Stimulated activated CD4-positive, alpha-beta T cell treated with anti-CD3 and anti-CD28 coated beads, Interleukin-1b, Interleukin-23, amount 100 ng/mL, for 1 hour (primary cell): ENCODE measurements around the gene WSB2.
A peak's percentile ranks its signal among the peaks of the same experiment; 100 is the strongest.

ENCODE experiments used
- DNase-seq, 2 donors: peaks; one replicate each; pipeline ENCODE4 v3.0.0-alpha.2; 2020; ENCODE audit warnings: low read depth in 2 of 2

Gene WSB2

GRCh38 chr12:118061873-118062843, 1.2 kb upstream of the WSB2 start:
- DNase-seq, result no peak

GRCh38 chr12:118060301-118061010, 523 bp downstream of the WSB2 start:
- DNase-seq, result no peak

- no peak for DNase-seq
Measured at GRCh38 chr12:118059341-118060191, 1.4 kb downstream of the WSB2 start.

GRCh38 chr12:118058881-118059280, 2.1 kb downstream of the WSB2 start:
- DNase-seq, result no peak

DNA sequence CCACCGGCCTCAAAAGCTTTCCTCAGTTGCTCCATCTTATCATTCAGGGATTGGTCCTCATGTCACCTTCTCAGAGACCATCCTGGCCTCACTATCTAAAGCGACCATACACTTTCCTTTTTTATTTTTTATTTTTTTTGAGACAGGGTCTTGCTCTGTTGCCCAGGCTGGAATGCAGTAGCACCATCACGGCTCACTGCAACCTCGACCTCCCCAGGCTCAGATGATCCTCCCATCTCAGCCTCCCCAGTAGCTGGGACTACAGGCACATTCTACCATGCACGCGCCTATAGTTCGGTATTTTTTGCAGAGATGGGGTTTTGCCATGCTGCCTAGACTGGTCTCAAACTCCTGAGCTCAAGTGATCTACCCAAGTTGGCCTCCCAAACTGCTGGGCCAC, 2.8 kb downstream of the WSB2 start:
- DNase-seq, result no peak

DNA sequence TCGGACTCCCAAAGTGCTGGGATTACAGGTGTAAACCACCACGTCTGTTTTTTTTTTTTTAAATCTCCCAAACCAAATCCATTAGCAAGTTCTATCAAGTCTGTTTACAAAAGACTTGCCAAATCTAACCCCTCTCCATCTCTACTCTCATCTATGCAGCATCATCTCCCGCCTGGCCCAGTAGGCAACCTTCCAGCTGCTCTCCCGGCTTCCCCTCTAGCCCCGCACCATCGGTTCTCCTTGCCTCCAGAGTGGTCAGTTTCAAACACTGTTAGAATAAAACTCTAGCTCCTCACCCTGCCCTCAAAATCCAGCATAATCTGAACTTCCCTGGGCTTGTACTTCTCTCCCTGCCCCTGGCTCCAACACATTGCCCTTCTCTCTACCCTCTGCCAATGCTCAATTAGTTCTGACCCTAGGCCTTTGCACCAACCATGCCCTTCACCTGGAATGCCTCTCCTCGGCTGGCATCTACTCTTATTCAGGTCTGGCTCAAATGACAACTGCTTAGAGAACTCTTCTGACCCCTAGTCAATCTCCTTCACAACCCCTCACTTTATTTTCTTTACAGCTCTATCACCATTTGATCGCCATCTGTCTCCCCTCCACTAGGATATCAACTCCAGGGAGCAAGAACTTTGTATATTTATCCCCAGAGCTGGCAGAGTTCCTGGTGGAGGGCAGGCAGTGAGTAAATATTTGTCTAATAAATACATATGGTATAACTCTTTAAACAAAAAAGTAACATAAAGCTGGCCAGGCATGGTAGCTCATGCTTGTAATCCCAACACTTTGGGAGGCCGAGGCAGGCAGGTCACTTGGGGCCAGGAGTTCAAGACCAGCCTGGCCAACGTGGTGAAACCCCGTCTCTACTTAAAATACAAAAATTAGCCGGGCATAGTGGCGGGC, 4.9 kb downstream of the WSB2 start:
- DNase-seq, result no peak

- DNase-seq, result peak; percentile 24 to 43
Measured at GRCh38 chr12:118055144-118055557, 5.8 kb downstream of the WSB2 start.

DNA sequence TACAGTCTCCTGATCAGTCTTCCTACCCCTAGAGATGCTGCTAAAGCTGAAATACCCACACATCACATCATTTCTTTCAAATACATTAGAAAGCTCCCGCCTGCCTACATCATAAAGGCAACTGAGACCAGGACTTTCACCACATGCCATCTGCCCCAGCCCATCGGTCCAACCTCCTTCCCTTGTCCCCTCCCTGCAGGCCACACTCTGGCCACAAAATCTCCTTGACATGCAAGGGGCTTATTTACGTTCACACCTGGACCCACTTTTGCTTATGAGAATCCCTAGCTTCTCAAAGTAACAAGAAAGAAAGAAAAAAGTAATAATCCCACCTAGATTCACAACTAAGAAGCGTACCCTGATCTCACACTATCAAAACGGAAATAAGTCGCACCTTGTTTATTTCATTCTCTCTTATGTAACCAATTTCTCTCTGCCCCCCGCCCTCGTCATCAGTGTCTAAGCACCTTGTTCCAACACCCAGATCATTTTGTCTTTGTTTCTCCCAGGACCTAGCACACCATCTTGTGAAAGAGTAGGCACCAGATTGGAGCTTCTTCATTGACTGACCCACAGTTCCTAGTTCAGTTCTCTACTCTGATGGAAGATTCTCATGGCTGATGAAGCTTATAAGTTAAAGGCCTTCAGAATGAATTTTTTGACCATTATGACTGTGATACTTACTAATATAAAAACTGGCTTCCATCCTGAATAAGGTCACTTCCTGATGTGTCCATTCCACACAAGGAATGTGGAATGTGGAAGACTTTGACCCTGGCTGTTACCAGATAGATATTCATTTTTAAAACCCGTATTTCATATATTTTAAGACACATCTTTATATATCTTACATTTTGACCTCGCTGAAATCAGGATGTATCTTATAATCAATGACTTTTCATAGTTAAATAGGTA, 7.7 kb downstream of the WSB2 start:
- no peak for DNase-seq

DNA sequence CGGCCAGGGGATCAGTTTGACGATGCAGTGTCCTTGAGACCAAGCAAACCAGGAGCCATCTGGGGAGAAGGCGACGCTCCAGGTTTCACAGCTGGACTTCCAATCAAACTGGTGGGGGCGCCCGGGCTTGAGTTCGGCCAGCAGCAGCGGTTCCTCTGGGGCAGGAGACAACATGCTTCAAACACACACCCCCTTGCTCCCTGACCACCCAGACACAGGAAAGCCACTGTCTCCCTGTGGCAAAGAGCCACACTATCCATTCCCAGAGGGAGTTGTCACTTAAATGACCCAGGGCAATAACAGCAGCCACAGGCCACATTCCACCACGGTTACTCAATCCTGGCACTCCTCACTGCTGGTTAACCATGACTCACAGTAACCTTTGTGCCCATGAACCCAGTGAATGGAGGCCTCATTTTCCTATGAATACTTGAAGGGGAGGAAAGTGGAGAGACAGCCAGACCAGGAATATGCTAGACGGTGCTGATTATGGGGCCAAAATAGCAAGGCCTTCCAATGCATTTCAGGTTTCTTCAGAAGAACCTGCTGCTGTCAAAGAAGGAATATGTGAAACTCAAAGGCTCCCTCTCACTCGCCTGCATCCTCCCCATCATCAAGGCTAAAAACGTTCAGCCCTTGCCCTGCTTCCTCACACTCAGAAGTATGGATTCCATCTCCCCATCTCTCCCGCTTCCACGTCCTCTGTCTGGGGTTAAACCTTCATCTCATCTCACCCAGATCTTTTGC, 8.5 kb downstream of the WSB2 start:
- no peak for DNase-seq

DNA sequence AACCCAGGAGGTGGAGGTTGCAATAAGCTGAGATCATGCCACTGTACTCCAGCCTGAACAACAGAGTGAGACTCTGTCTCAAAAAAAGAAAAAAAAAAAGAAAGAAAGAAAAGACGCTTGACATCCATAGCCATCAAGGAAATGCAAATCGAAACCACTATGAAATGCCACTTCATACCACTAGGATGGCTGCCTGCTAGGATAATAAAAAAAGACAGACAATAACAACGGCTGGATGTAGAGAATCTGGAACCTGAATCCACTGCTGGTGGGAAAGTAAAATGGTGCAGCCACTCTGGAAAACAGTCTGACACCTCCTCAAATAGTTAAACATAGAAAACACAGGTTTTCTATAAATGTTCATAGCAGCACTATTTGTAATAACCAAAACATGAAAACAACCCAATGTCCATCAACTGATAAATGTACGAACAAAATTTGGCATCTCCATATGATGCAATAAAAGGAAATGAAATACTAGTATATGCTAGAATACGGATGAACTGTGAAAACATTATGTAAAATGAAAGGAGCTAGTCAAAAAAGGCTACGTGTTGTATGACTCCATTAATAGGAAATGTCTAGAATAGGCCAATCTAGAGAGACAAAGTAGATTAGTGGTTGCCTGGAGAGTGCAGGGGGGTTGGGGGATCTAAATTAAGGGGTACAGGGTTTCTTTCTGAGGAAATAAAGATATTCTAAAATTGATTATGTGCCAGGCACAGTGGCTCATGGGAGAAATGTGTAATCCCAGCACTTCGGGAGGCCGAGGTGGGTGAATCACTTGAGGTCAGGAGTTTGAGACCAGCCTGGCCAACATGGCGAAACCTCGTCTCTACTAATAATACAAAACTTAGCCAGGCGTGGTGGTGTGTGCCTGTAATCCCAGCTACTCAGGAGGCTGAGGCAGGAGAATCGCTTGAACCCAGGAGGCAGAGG, 9.7 kb downstream of the WSB2 start:
- DNase-seq, result no peak

DNA sequence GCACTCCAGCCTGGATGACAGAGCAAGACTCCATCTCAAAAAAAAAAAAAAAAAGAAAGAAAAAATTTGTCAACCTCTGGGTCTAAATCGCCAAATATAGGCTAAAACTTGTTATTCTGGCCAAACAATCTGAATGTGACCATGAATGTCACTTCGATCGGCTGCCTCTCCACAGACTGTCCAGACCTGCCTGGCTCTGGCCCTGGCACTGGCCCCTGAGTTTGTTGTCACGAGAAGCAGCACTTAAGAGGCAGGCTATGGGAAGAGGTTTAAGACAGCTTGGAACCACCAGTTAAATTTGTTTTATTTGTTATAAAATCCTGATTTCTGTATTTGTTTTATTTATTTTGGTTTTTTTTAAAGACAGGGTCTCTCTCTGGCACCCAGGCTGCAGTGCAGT, 14.5 kb downstream of the WSB2 start:
- no peak for DNase-seq

DNA sequence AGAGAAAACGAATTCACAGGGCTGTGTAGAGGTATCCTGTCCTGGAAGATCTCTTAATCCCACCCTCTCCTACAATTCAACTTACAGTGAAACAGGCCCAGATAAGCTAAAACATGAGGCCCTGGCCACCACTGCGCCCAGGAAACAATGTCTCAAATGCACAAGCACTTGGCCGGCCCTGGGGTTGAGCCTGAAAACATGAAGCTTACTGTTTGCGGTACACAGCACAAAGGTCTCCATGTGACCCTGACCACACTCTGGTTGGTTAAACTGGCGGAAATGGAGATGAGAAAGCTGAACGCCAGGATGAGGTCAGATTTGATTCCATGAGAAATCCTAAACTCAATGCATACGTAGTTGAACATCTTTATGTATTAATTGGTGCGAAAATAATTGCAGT, 16.4 kb downstream of the WSB2 start:
- no peak for DNase-seq

DNA sequence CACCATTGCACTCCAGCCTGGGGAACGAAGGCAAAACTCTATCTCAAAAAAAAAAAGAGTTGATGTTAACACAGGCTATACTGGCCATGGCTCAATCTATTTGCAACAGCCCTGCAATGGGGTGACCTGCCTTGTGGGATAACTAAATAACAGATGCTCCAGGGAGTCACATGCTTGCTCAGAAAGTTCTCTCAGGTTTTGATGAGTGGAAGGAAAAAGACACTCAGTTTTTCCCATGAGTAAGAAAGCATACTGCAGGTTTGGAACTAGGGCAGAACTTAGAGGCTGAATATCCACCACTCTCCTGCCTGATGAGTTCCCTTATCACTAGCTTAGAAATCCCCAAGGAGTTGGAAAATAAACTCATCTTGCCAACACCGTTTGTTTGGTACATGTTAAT, 16.9 kb downstream of the WSB2 start:
- DNase-seq, result no peak

DNA sequence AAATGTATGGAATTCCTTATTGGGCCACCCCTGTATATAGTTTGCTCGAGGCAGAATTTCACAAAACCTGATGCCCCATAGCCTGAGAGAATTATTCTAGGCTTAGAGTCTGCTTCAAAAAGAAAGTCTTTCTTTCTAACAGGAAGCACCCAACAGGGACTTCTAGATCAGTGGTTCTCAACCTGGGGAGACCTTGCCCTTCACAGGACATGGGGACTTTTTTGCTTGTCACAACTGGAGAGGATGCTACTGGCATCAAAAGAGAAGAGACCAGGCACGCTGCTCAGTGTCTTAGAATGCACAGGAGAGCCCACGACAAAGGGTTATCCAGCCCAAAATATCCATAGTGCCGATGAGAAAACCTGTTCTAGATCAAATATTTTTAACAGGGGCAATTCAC, 18.9 kb downstream of the WSB2 start:
- DNase-seq, result no peak

DNA sequence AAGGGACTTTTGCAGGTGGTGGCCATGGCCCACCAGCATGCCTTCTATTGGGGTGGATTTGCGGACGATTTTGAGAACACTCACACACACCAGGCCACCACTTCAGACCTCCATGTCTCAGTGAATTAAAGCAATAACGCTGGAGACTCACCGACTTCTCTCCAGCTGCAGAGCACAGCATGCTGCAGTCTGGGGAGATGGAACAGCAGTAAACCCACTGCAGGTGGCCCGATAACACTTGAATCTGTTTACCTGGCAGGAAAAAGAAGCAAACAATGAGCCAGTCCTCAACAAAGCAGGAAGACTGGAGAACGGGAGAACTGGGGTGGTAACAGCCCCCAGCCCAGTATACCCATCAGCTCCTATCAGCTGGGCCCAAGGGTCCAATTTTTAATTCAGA, 22.8 kb downstream of the WSB2 start:
- DNase-seq, result no peak

GRCh38 chr12:118036672-118037411, 24.1 kb downstream of the WSB2 start:
- no peak for DNase-seq
